HepG2 (cell line): ENCODE measurements around the gene FAT1. TPM values are rescaled to one million over a fixed set of nuclear protein-coding genes. Genes with fewer than 3 reads are reported as not detected.

Source experiments
- ATAC-seq: fragments of 200-7000 bp; cut with Tn5 transposase; 3 replicates; pipeline ENCODE4 v1.9.1; 2020; ENCODE audit warnings: mild to moderate bottlenecking, moderate library complexity
- BruUV-seq: library from RNA; stranded (reverse); fragments of 400-500 nt; replicated peaks from 2 replicates; lab custom pipeline; 2021; lab: Mats Ljungman, UMichigan
- CTCF ChIA-PET: fragments of 300-600 bp; formaldehyde crosslinking; extraction: SDS; loops from one replicate; lab custom pipeline; 2021; ENCODE audit warnings: low total read pairs, inconsistent platforms, low intra/inter-chr PET ratio; lab: Yijun Ruan, JAX
- POLR2A ChIA-PET: fragments of 350-600 bp; sonication (Branson Sonifier 250); formaldehyde crosslinking; loops from one replicate; lab custom pipeline; 2020; ENCODE audit warnings: antibody characterized with exemption, inconsistent platforms; lab: Yijun Ruan, JAX
- DNase-seq: peaks from one replicate; pipeline ENCODE4 v3.0.0-alpha.2; 2015; ENCODE audit warnings: low spot score
- FAIRE-seq: peaks from 3 replicates; lab custom pipeline; 2011; peaks lifted over from hg19 to GRCh38; lab: Jason Lieb, UNC
- H2AFZ ChIP-seq: one replicate; pipeline ENCODE4 v1.6.1; 2011; ENCODE audit warnings: low read length, inconsistent platforms
- H3K27ac ChIP-seq: fragments of 300-600 bp; 3 replicates; pipeline ENCODE4 v1.8.0; 2011; ENCODE audit warnings: mixed run types, mild to moderate bottlenecking, mixed read lengths, low read length, inconsistent platforms; ENCODE audit not compliant: insufficient read depth; ENCODE audit errors: extremely low read length
- H3K27me3 ChIP-seq, 2 experiments: fragments of 200-600 bp in 1 of 2; 2 replicates in 1 of 2; 3 replicates in 1 of 2; pipeline versions ENCODE4 v1.6.0 to v1.8.0; 2011; ENCODE audit warnings: low read length in 2 of 2, mild to moderate bottlenecking in 2 of 2, moderate library complexity in 2 of 2, inconsistent platforms in 1 of 2; ENCODE audit not compliant: insufficient read depth in 2 of 2, control insufficient read depth in 1 of 2
- H3K36me3 ChIP-seq, 2 experiments: fragments of 200-600 bp in 1 of 2; replicated peaks in 1 of 2; 2 replicates in 1 of 2; 3 replicates in 1 of 2; pipeline versions ENCODE4 v1.5.1 to v1.8.0; 2011; ENCODE audit warnings: low read length in 2 of 2, inconsistent platforms in 1 of 2; ENCODE audit not compliant: insufficient read depth in 2 of 2, control insufficient read depth in 1 of 2
- H3K4me1 ChIP-seq: 2 replicates; pipeline ENCODE4 v1.5.1; 2012; ENCODE audit warnings: low read length, inconsistent platforms; ENCODE audit not compliant: insufficient read depth
- H3K4me2 ChIP-seq: 2 replicates; pipeline ENCODE4 v1.6.0; 2011; ENCODE audit warnings: low read depth, low read length, inconsistent platforms
- H3K4me3 ChIP-seq, 3 experiments: fragments of 200-600 bp in 1 of 3; sonication (generic), shearing (Covaris generic) in 1 of 3; replicated peaks in 1 of 3; 2 replicates each; pipeline ENCODE4 v1.5.1; 2011 to 2016; ENCODE audit warnings: low read length in 3 of 3, inconsistent platforms in 2 of 3, low read depth in 2 of 3, mild to moderate bottlenecking in 2 of 3, control low read depth in 1 of 3, mixed read lengths in 1 of 3; ENCODE audit not compliant: insufficient read depth in 1 of 3
- H3K79me2 ChIP-seq: one replicate; pipeline ENCODE4 v1.6.1; 2011; ENCODE audit warnings: low read length, inconsistent platforms; ENCODE audit not compliant: insufficient read depth
- H3K9ac ChIP-seq: 2 replicates; pipeline ENCODE4 v1.6.0; 2011; ENCODE audit warnings: mild to moderate bottlenecking, low read depth, low read length, inconsistent platforms; ENCODE audit not compliant: insufficient read depth
- H3K9me3 ChIP-seq: 2 replicates; pipeline ENCODE4 v1.5.1; 2012; ENCODE audit warnings: mild to moderate bottlenecking, low read length
- H4K20me1 ChIP-seq: 2 replicates; pipeline ENCODE4 v1.6.0; 2011; ENCODE audit warnings: inconsistent platforms, mild to moderate bottlenecking, low read length, moderate library complexity; ENCODE audit not compliant: insufficient read depth
- MAFF ChIP-seq: IDR thresholded peaks from 2 replicates; pipeline ENCODE4 v1.6.1; 2011; ENCODE audit warnings: low read depth, low read length, improper control_type of control experiment
- PHF20 ChIP-seq: sonication (generic); formaldehyde crosslinking; IDR thresholded peaks from 2 replicates; pipeline ENCODE4 v1.5.0; 2020; ENCODE audit warnings: mild to moderate bottlenecking, missing genetic modification reagents
- RBM22 ChIP-seq: fragments of 200-400 bp; formaldehyde crosslinking; optimal IDR thresholded peaks from 2 replicates; pipeline ENCODE3; 2017; ENCODE audit warnings: mild to moderate bottlenecking, low read length, moderate library complexity
- ZBTB33 ChIP-seq: sonication (generic); formaldehyde crosslinking; IDR thresholded peaks from 2 replicates; pipeline ENCODE4 v1.4.0; 2020; ENCODE audit warnings: missing genetic modification reagents
- ZKSCAN5 ChIP-seq: sonication (generic); formaldehyde crosslinking; IDR thresholded peaks from 2 replicates; pipeline ENCODE4 v1.5.1; 2020; ENCODE audit warnings: mild to moderate bottlenecking, missing genetic modification reagents
- ZNF329 ChIP-seq: sonication (generic); formaldehyde crosslinking; IDR thresholded peaks from 2 replicates; pipeline ENCODE4 v1.9.0; 2021; ENCODE audit warnings: low read depth, mild to moderate bottlenecking, missing genetic modification reagents
- ZNF431 ChIP-seq: sonication (generic); formaldehyde crosslinking; IDR thresholded peaks from 2 replicates; pipeline ENCODE4 v1.9.0; 2022; ENCODE audit warnings: missing genetic modification reagents, low read depth, mild to moderate bottlenecking, borderline replicate concordance
- ZNF577 ChIP-seq: sonication (generic); formaldehyde crosslinking; IDR thresholded peaks from 2 replicates; pipeline ENCODE4 v1.4.0; 2020; ENCODE audit warnings: mild to moderate bottlenecking, low read depth, missing genetic modification reagents, borderline replicate concordance
- ZNF605 ChIP-seq: sonication (generic); formaldehyde crosslinking; IDR thresholded peaks from 2 replicates; pipeline ENCODE4 v1.8.0; 2022; ENCODE audit warnings: mild to moderate bottlenecking, missing genetic modification reagents
- ZNF781 ChIP-seq: sonication (generic); formaldehyde crosslinking; IDR thresholded peaks from 2 replicates; pipeline ENCODE4 v1.5.1; 2020; ENCODE audit warnings: borderline replicate concordance, mild to moderate bottlenecking, missing genetic modification reagents; ENCODE audit errors: not compliant biosample characterization
- ZNF792 ChIP-seq: IDR thresholded peaks from 2 replicates; pipeline ENCODE4 v1.6.1; 2016
- WGBS: methylation state at CpG from one replicate; pipeline ENCODE4 v1.1.6; 2017; ENCODE audit warnings: low lambda C conversion rate; 5-methylcytosine and 5-hydroxymethylcytosine counted together
- in situ Hi-C: cut with HindIII; loops from 2 replicates; pipeline ENCODE4 v1.10.0; 2017; ENCODE audit warnings: low pct_unique_long_range_greater_than_20kb; ENCODE audit not compliant: extremely low pct_ligation_motif_present
- intact Hi-C: fragments of 100-400 bp; cut with micrococcal nuclease; formaldehyde crosslinking; loops from one replicate; pipeline ENCODE4 v1.10.0; 2022; ENCODE audit not compliant: unreplicated experiment
- polyA plus RNA-seq, 8 experiments: library from polyadenylated mRNA; depleted of rRNA in 3 of 8; stranded (reverse) in 7 of 8; unstranded in 1 of 8; fragments of >200 nt; fragmentation: Illumina TruSeq in 4 of 8; extraction: Trizol in 4 of 8; gene quantifications; 2 replicates each; pipeline versions ENCODE4 v1.2.1 to v1.2.3, GENCODE V29; 2011 to 2016; ENCODE audit warnings: low read depth in 4 of 8, missing spikeins in 1 of 8, mixed read lengths in 1 of 8; ENCODE audit not compliant: insufficient read depth in 1 of 8
- total RNA-seq, 5 experiments: library from RNA; depleted of rRNA; stranded (reverse); fragments of >200 nt; fragmentation: Illumina TruSeq; extraction: Trizol; gene quantifications; 2 replicates each; pipeline ENCODE4 v1.2.3, GENCODE V29; 2016; ENCODE audit warnings: low read depth in 1 of 5
- TF ChIP-seq, protein P1 (sequence below): sonication (generic); formaldehyde crosslinking; IDR thresholded peaks from 2 replicates; pipeline ENCODE4 v1.4.0; 2020; ENCODE audit warnings: low read depth, mild to moderate bottlenecking, missing genetic modification reagents

FAT1 gene
- total and polyA plus RNA-seq, 2 of the 13 experiments (the other 11 are each of a cell fraction or from before 2014, with no cell fraction given) = 185 to 216 TPM

DNA sequence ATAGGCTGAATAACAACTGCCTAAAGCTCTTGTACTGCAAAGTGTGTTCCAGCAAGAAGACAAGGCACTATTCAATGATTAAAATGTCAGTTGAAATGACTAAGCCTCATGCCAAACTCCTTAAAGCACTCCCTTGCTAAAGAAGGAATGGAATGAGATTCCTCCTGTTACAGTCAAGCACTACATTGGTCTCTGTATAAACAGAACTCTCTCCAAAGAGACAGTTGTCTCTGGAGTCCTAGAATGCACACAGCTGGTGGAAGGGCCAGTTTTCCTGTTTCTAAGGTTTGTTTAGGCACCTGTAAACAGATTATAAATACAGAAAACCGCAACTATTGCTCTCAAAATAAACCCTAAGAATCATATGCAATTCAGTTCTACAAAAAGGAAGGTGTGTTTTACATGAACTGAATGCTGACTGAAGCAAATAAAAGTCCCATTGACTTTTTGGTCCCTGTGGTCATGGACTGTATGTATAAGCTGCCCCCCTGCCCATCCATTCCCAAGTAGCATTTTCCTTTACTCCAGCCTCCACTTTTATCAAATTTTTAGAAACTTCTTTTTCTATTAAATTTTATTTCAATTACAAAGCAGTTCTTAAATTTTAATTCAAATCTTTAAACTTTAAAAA lies 47.0 kb downstream of the FAT1 start (continued):
- TF ChIP-seq, protein P1, sequence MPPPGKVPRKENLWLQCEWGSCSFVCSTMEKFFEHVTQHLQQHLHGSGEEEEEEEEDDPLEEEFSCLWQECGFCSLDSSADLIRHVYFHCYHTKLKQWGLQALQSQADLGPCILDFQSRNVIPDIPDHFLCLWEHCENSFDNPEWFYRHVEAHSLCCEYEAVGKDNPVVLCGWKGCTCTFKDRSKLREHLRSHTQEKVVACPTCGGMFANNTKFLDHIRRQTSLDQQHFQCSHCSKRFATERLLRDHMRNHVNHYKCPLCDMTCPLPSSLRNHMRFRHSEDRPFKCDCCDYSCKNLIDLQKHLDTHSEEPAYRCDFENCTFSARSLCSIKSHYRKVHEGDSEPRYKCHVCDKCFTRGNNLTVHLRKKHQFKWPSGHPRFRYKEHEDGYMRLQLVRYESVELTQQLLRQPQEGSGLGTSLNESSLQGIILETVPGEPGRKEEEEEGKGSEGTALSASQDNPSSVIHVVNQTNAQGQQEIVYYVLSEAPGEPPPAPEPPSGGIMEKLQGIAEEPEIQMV (CRISPR knock-in tag) = no peak
- no peak for TF ChIP-seq ZNF605
- TF ChIP-seq ZNF781 = no peak
- TF ChIP-seq RBM22 = peak; percentile 50
- TF ChIP-seq ZNF577 (CRISPR knock-in tag) = no peak
- no peak for TF ChIP-seq ZNF792
- no peak for TF ChIP-seq ZNF329
- TF ChIP-seq ZNF431 (CRISPR knock-in tag) = no peak
- no peak for TF ChIP-seq ZKSCAN5 (CRISPR knock-in tag)
- TF ChIP-seq MAFF = peak; percentile 48; the same call in 1 of the 2 replicates

DNA sequence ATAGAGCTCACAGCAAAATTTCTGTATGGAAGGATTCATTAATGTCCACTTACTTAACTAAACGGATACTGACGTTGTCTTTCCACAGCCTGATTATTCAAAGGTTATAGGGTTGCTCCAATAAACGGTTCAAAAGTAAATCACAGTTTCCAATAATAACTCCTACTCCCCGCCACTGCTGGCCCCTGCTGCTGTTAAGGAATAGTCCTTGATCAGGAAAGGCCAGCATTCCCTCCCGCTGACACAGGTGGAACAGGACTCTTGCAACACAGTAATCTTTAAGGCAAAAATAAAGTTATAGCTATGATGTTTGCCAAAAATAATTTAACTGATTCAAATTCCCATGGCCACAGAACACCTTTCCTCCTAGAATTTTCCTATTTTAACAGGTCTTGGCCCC lies 53.9 kb downstream of the FAT1 start:
- no peak overlapping the region for H3K4me2 ChIP-seq
- H3K79me2 ChIP-seq = peaks cover 85% of the 10 kb centered on the region
- no peak overlapping the region for H2AFZ ChIP-seq
- ChIA-PET POLR2A (interaction anchor here (0.8 kb wide), 1 partner anchor 86 kb away, joined by 3 read pairs; no protein-coding TSS in a partner anchor), CTCF (interaction anchor here (1.1 to 2.1 kb wide), 3 partner anchors 16 to 276 kb away, joined by 3 to 10 read pairs (median 5); no protein-coding TSS in a partner anchor)
- no peak overlapping the region for H3K4me3 ChIP-seq
- no peaks in the 10 kb centered on the region for H3K27me3 ChIP-seq
- ATAC-seq (peak; percentile 33; the same call in 2 of the 3 replicates), DNase-seq (no peak), FAIRE-seq (no peak)
- intact Hi-C loops (loop anchor here (1.0 kb wide), 1 partner anchor 55 kb away; no protein-coding TSS in a partner anchor), in situ Hi-C loops (no loop called here)
- WGBS = 90% methylated on average over 5 of the region's 5 CpGs
- peaks cover 39% of the 10 kb centered on the region for H4K20me1 ChIP-seq
- no peaks in the 10 kb centered on the region for H3K9me3 ChIP-seq
- H3K9ac ChIP-seq = no peak overlapping the region
- BruUV-seq = no TSS peak
- TF ChIP-seq PHF20 (CRISPR knock-in tag) (no peak), ZBTB33 (CRISPR knock-in tag) (0 out of 2 replicates have a peak, but pooled peaks have one; percentile 31)
- peaks cover 11 to 42% of the 10 kb centered on the region in 2 experiments for H3K36me3 ChIP-seq
- H3K27ac ChIP-seq = no peak overlapping the region
- peaks cover 16% of the 10 kb centered on the region for H3K4me1 ChIP-seq
